WERI-Rb-1 (cell line): ENCODE measurements around the gene ZNF215.

Experiments
- DNase-seq: peaks from one replicate; pipeline ENCODE4 v3.0.0-alpha.2; 2020
- H3K27ac ChIP-seq: fragments of 250-450 bp; sonication (Bioruptor Pico); 2 replicates; pipeline ENCODE4 v1.5.1; 2020; ENCODE audit warnings: mild to moderate bottlenecking, moderate library complexity
- H3K27me3 ChIP-seq: fragments of 250-450 bp; sonication (Bioruptor Pico); 2 replicates; pipeline ENCODE4 v1.5.1; 2021; ENCODE audit warnings: mild to moderate bottlenecking, low read depth, moderate library complexity; ENCODE audit not compliant: insufficient read depth, severe bottlenecking
- H3K36me3 ChIP-seq: fragments of 250-450 bp; sonication (Bioruptor Pico); 2 replicates; pipeline ENCODE4 v1.5.1; 2020; ENCODE audit warnings: mild to moderate bottlenecking, moderate library complexity
- H3K4me3 ChIP-seq: 2 replicates; pipeline ENCODE4 v1.5.1; 2011; ENCODE audit warnings: low read depth, mild to moderate bottlenecking, control low read depth, low read length
- H3K9me3 ChIP-seq: fragments of 250-450 bp; sonication (Bioruptor Pico); 2 replicates; pipeline ENCODE4 v1.5.1; 2021; ENCODE audit warnings: mild to moderate bottlenecking, moderate library complexity; ENCODE audit not compliant: severe bottlenecking
- CTCF ChIP-seq: IDR thresholded peaks from 2 replicates; pipeline ENCODE4 v1.5.1; 2011; ENCODE audit warnings: low read depth, mild to moderate bottlenecking, control low read depth, inconsistent platforms, low read length

ZNF215 gene

DNA sequence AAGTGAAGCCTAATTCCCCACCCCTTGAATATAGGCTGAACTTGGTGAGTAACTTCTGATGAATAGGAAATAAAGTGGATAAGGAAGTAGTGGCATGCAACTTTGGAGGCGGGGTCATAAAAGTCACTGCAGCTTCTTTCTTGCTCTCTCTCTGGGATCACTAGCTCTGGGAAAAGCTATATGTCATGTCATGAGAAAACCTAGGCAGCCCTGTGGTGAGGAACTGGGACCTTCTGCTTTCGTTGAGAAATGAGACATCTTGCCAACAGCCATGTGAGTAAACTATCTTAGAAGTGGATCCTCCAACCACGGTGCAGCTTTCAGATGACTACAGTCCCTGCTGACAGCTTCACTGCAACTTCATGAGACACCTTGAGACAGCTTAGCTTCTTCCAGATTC, 78.3 kb downstream of the ZNF215 start:
- Histone ChIP-seq H3K27ac (no peak overlapping the region), H3K27me3 (no peaks in the 10 kb centered on the region)
- DNase-seq = no peak

More for the DNA sequence above, 78.3 kb downstream of the ZNF215 start:
- Histone ChIP-seq H3K4me3 (no peak overlapping the region), H3K36me3 (no peaks in the 10 kb centered on the region), H3K9me3 (no peaks in the 10 kb centered on the region)
- TF ChIP-seq CTCF = no peak
